Forelimb muscle (tissue), 1 donor: Measurements from ENCODE around the gene ATOSB. TPM values are rescaled to one million over a fixed set of nuclear protein-coding genes. Genes with fewer than 3 reads are reported as not detected.

Experiments
- DNase-seq: peaks from one replicate; pipeline ENCODE4 v3.0.0-alpha.2; 2013; ENCODE audit warnings: low read depth
- polyA plus RNA-seq: library from polyadenylated mRNA; unstranded; fragments of 120-200 nt; gene quantifications from one replicate; pipeline ENCODE4 v1.2.1, GENCODE V29; 2013; ENCODE audit not compliant: insufficient read length

Gene ATOSB
- polyA plus RNA-seq, 1 donor: 12.0 TPM

DNA sequence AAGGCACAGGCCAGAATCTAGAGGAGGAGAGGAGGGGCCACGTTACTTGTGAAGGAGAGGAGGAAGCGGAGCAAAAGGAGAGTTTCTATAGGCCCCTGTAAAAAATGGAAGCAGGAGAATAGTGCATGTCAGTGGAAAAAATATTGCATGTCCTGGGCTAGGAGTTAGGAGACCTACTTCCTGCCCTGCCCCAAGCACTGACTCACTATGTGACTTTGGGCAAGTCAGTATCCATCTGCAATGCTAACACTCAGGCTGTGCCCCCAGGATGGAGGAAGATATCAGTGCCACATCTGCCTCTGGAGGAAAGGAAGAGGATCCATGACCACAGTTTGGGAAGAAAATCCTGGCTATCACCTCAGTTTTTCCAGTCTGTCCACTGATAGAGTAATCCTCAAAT is 26.2 kb downstream of the ATOSB start:
- DNase-seq: no peak

DNA sequence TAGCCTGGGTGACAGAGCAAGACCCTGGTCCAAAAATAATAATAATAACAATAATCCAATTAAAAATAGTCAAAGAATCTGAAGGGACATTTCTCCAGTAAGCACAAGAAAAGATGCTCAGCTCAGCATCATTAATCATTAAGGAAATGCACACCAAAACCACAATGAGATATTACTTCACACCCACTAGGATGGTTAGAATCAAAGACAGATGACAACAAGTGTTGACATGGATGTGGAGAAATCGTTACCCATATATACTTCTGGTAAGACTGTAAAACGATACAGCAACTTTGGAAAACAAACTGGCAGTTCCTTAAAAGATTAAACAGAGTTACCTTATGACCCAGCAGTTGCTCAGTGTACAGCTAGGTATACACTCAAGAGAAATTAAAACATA is 30.6 kb downstream of the ATOSB start:
- DNase-seq: no peak

DNA sequence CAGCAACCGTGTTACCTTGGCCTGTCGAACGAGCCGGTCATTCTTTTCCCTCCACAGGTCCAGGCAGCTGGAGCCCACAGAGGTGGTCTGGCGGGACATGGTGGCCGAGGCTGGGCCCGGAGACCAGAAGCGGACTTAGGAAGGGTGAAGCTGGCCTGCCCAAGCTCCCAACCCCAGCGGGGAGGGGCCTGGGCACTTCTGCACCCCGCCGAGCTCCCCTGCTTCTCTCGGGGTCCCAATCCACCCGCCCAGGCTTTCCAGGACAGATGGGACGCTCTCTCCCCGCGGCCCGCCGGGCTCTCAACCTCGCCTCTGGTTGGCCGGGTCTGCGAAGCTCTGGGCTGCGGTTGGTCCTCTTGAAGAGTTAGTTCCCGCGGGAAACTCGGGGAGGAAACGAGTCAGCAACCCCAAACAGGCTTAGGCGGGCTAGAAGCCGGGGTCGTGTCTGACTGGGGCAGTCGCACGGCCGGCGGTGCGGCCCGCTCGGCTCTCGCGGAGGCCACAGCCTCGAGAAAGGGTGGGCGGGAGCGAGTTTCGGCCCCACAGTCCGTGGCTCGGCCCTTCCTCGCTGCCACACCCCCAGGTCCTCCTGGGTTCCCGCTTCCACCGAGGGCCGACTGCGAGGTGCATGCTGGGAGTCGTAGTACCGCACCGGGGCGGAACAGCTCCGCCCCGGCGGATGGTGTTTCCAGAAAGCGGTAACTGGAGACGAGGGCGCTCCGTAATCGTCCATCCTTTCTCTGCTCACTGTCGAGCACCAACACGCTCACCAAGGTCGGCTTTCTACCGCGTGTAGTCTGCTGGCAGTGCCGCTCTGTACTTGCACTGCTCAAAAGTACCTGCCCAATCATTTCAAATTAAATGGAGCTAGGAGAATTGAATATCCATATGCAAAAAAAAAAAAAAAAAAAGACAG is 36.0 kb downstream of the ATOSB start, which contains the start of gene FANCG:
TSS of gene FANCG (minus strand) at position 517 of the 916 bp plus-strand sequence. CDS start at position 99, 418 bp downstream.
- DNase-seq: peak; percentile 82

GRCh38 chr9:35079041-35079425 is 36.6 kb downstream of the ATOSB start:
- no peak for DNase-seq

DNA sequence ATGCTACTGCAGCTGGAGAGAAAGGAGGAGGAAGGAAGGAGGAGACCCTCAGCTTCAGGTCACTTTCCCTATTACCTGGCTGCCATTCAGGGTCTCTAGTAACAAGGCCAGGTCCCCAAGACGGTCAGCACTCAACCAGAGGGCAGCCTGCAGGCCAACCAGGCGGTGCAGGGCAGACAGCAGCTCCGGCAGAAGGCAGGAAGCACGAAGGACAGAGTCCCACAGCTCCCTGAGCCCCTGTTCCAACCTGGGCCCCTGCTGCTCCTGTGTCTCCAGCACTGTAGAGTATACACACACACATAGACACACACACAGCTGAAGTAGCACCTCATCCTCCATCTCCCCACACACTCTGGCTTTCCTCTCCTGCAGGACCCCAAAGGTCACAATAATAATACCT is 37.6 kb downstream of the ATOSB start:
- no peak for DNase-seq

- no peak for DNase-seq
Measured at GRCh38 chr9:35076848-35077247, 38.8 kb downstream of the ATOSB start.

DNA sequence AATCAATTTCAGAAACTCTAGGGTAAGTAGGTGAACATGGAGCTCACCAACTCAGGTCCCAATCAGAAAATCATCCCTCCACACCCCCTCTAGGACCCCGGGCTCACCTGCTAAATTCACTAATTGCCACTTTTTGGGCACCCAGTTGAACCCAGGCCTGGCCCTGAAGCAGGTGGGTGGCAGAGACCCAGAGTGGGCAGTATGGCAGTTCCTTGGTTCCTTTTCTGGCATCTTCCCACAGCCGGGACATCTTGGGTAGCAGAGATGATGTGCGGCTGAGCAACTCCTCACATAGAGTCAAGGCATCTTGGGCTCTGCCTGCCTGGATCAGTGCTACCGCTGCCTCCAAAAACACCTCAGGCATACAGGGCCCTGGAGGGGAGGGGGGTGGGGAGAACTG is 40.3 kb downstream of the ATOSB start:
- no peak for DNase-seq

- DNase-seq: no peak
Measured at GRCh38 chr9:35074791-35075190, 40.9 kb downstream of the ATOSB start.

GRCh38 chr9:35074141-35074540 is 41.5 kb downstream of the ATOSB start:
- no peak for DNase-seq

DNA sequence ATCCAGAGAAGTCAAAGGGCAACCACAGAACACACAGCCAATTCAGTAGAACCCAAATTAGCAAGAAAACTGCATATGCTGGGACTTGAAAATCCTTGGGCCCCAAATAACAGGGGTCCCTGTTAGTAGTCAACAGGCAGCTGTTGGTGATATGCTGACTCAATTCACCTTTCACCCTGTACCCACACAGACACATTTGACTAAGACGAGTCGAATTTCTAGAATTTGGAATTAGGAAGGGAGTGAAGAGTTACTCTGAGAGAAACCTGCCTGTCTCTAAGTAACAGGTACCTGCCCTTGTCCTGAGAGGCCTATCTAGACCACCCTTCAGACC is 42.4 kb downstream of the ATOSB start:
- no peak for DNase-seq

DNA sequence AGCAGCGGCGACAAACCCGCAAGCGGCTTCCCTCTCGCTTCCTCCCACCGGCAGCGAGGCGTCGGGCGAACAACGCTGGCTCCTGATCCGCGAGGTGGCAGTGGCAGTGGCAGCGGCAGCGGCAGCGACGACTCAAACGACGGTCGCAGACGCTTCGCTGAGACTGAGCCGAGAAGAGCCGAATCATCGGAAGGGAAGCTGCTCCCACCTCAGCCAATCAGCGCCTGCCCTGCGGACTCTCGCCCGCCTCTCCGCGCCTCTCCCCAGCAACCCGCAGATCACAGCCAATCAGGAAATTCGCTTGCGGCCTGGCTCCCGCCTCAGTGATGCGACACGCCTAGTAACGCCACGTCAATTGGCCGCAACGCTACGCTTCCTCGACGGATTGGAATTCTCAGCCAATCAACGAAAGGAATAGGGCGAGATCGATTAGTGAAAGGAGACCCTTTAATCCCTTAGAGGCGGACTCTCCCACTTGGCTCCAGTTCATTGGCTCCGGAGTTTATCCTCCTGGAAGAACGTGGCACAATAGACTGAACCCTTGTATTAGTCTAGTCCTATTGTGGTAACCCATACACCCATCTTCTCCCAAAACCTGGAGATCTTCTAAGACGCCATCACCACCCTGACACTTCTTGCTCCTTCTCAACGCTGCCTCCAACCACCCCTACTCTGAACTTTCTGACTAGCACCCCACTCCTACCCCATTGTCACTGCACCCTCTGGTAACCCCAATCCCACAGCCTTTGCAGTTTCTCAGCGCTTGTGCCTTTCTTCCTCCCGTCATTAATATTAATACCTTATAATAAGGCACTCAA is 43.0 kb downstream of the ATOSB start, which contains the start of gene VCP:
TSS of gene VCP (minus strand) at position 165 of the 818 bp plus-strand sequence. CDS start 272 bp downstream, outside the sequence.
- DNase-seq: peak; percentile 98

DNA sequence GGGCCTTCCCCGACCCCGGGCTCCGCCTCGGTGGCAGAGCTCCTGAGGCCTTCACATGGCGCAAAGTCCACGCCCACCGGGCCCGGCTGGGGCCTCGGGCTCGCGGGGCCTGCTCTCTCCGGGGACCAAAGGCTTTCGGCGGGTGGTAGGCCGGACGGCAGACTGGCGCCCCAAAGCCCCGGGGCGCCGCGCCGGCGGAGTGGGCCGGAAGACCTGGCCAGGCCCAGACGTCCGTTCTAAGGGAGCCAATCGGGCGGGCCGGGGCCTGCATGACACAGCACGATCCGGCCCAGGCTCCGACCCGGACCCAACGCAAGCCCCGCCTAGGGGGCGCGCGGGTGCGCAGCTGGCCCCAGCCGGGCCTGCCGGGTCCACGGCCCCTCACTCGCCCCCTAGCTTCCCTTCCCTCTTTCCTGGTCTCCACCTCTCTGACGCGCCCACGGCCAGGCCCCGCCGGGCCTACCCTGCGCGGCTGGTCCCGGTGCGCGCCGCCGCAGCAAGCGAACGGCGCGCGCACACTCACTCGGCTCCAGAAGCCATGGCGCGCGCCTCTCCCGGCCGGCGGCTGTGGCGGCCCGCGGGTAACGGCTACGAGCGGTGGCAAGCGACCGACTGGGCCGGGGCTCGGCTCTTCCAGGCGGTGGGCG is 43.7 kb downstream of the ATOSB start:
- no peak for DNase-seq

GRCh38 chr9:35070823-35071813 is 44.5 kb downstream of the ATOSB start:
- no peak for DNase-seq

- no peak for DNase-seq
Measured at GRCh38 chr9:35069020-35069419, 46.6 kb downstream of the ATOSB start.

DNA sequence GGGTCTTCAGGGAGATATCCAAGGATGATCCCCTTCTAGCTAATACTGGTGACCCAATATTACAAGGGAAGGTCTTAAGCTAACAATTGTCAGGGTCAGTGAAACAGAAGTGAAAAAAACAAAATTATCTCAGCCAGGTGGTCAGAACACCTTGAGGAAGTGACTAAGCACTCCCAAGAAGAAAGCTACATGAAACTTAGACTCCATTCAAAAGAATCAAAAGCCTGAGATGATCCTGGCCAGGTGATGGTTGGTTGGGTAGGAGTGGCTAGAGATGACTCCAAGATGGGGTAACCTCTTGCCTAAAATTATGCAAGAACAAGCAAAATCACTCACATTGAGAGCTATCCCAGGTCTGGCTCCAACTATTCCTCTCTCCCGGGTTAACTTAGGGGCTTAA is 48.6 kb downstream of the ATOSB start:
- DNase-seq: no peak

GRCh38 chr9:35060548-35061207 is 55.0 kb downstream of the ATOSB start:
- DNase-seq: no peak

- no peak for DNase-seq
Measured at GRCh38 chr9:35059438-35059837, 56.2 kb downstream of the ATOSB start.

DNA sequence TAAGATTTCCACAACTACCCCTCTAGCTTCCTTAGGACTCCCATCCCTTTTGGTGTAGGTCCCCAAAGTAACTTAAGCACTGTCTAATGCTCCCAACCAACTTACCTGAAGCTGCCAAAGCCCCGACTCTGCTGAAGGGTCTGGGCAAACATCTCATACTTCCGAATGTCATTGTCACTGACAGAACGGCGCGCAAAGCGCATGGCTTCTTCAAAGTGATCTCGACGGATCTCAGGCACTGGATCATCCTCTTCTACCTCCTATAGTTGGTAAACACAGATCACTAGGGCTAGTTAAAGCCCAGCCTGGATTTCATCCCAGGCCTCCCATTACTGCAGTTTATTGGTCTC is 58.4 kb downstream of the ATOSB start:
- no peak for DNase-seq

- no peak for DNase-seq
Measured at GRCh38 chr9:35056571-35057270, 58.9 kb downstream of the ATOSB start.
